ENCODE data around the gene ADI1.
A peak's percentile ranks its signal among the peaks of the same experiment; 100 is the strongest.

The ADI1 gene, protein sequence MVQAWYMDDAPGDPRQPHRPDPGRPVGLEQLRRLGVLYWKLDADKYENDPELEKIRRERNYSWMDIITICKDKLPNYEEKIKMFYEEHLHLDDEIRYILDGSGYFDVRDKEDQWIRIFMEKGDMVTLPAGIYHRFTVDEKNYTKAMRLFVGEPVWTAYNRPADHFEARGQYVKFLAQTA

DNA sequence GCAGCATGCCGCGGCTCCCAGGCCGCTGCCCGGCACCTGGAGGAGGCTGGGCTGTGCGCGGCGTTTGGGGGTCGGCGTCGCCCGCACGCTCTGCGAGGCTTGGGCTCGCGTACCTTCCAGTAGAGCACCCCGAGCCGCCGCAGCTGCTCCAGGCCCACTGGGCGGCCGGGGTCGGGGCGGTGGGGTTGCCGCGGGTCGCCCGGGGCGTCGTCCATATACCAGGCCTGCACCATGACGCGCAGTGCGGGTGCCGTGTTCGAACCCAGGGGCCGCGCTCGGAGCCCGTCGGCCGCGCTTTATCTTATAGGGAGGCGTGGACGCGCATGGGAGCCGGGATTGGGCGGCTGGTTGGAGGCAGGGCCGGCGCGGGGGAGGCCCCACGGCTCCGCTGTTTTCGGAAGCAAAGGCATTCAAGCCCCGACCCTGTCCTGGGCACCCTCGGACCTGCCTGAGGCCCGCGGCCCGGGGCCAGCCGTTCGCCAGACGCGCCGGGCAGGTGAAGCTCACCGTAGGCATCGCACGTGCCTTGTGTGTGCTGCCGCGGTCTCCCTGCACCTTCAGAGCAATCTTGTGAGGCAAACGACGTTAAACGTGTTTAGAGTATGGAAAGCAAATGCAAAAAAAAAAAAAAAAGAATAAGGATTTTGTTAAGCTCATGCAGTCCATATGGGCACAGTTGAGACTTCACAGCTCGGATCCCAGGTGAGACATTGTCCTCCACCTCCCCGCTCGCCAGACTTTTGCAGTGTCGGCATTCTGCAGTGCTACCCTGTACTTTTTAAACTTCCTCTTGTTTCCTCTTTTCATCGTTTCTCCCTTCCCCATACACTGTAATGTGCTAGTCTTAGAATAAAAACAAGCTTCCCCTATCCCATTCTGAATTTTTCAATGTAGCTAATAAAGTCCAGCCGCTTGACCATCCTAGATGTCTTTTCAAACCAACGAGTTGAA, at the start of gene ADI1:
Gene ADI1, minus strand, starts transcription at position 277 of the 951 bp plus-strand sequence. Its CDS starts 44 bp downstream, at position 233.
- DNase-seq: peak; percentile 89

DNA sequence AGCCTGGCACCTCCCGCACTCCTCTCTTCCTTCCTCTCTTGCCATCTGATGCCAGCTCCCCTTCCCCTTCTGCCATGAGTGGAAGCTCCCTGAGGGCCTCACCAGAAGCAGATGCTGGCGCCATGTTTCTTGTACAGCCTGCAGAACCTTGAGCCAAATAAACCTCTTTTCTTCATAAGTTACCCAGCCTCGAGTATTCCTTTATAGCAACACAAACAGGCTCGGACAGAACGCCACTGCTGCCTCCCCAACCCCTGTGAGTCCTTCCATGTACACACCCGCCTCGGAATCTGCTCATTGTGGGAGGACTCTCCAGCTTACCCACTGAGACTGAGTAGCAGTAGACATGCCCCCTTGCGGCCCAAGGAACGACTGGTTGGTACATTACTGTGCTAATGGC, 47.5 kb upstream of the ADI1 start:
- DNase-seq: no peak

DNA sequence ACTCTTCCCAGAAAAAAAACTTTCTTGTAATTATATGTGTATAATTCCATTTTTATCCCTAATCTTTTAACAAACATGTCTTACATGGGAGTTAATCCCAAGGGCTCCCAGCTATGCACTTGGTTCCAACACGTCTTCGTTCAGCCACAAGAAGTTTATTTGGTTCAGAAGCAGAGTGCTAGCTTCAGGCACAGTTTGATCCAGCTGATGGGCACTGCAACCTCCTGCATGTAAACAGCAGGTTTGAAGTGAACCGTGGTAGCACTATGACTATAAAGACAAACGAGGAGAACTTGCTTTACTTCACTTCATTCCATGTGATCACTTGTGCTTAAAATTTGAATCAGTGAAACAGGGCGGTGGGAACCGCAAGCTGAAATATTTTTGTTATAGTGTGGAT, 45.8 kb upstream of the ADI1 start:
- no peak for DNase-seq

DNA sequence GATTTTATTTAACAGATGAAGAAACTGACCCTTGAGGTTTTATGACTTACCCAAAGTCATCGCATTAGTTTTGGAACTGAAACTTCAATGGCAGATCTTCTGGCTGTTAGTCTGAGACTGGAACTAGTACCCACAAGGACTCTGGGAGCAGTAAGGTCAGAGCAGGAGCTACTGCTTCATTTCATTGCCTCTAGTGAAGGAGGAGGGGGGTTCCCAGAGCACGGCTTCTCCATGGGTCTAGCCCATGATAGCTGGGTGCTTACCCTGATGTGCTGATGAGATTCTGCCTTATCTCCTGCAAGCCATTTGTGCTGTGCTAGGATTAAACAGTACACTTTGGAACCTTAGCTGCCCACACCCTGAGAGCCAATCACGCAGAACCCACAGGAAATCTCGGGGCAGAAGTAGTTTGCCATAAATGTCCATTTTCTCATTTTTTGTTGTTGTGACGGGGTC, 44.2 kb upstream of the ADI1 start:
- no peak for DNase-seq

DNA sequence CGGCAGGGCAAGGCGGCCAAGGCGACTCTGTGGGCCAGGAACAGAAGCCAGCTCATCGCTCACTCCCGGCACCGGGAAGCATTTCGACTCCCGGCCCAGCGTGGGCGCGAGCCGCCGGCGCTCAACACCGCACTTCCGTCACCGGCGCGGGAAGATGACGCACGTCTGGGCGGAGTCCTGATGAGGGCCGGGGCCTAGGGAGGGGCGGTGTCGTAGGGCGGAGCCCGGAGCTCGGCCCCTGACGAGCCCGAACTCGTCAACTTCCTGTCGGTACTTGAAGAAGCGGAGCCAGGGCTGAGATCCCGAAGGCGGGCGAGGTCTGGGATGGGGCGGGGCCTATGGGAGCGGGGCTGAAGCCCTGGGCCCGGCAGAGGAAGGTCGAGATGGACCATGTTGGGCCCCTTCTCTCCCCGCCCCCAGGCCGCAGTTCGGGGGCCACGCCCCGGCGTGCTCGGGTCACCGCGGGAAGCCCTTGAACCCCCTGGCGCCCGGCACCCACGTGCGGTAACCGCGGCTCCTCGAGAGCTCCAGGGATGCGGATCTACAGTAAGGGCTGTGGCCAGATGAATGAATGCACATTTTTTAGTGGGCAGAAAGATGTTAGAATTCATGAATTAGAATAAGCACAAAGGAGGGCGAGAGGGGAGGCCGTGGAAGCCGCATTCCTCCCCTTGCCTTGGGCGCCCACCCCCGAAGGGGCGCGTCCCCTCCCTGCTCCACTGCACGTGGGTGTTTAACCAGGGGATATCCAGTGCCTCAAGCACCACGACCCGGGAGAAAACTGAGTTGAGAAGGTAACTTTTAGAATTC, 39.1 kb upstream of the ADI1 start, which contains the start of gene RNASEH1:
Gene RNASEH1, minus strand, starts transcription at position 129 of the 810 bp plus-strand sequence. Its CDS starts 73 bp downstream, at position 56.
- peak; percentile 100 for DNase-seq

DNA sequence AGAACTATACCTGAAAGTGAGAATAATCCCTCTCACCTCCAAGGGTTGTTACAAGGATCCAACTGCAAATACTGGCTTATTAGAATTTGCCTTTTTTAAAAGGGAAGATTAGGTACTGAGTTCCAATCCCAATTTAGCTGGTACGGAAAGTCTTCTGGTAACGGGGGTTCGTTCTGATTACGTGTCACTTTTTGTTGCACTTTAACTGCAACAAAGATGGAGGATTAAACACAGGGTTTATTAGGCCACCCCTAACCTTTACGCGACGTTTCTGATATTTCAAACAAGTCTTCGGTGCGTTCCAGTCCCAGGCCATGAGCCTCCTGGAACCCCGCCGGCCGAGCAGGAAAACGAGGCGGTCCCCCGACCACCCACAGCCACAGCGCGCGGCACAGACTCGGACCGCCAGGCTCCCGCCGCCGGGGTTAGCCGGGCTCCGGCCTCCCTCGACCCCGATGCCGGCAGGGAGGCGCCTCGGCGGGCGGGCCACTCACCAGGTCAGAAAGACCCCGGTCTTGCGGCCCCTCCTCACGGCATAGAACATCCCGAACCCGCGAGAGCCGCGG, 38.4 kb upstream of the ADI1 start:
- no peak for DNase-seq

DNA sequence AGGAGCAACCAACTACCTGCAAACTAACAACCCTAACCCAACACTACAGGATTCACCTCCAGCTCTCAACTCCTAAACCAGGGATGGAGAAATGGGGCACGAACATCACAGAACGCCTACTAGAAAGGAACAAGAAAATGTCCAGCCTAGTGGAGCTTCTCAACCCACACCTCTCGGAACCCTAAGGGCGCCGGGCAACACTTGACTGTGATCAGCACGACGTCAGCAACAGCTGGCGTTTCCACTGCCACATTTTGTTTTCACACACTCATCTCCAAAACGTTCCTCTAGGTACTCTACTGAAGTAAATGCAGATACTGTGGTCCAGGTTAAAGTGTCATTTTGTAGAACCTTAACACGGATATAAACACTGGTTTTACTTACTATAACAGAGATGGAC, 34.6 kb upstream of the ADI1 start:
- no peak for DNase-seq

DNA sequence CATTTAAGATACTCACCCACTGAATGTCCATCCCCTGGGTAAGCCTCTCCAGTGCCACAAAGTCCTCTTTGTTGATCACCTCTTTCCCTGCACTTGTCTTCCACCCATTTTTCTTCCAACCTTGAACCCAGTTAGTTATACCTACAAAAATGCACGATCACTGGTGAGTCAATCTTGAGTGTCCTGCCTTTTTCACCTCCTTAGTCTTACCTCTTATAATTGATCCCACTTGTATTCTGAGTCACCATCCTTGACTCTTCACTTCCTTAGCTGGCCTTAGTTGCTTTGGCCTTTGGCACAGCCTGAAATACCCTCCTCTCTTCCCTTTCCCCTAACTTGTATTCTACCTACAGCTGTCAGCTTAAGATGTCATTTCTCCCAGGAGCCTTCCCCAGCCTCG, 28.6 kb upstream of the ADI1 start:
- DNase-seq: no peak

DNA sequence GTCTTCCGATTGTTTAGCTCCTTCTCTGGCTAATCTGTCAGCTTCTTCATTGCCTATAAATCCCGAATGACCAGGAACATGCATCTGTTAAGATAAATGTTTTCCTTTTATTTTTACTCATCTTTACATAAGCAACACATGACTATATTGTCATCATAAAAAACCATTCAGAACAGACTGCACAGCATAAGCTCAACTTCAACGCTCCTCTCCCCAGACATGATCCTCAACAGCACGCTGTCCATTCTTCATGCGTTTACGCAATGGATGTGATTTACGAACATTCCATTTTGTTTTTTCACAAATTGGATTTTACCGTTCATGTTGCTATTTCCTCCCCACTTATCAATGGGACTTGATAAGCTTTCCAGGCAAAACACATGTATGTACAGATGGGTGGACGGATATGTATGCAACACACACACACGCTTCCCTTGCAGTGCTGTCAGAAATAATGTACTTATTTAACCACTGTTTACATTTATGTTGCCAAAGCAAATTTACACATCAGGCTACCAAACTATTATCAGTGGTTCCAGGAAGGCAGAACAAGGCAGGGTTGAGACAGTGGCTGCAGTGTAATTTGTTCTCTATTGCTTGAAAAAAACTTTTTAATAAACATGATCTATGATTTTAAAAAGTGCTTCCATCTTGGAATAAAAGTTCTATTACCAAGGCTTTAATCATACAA, 26.6 kb upstream of the ADI1 start:
- DNase-seq: no peak

DNA sequence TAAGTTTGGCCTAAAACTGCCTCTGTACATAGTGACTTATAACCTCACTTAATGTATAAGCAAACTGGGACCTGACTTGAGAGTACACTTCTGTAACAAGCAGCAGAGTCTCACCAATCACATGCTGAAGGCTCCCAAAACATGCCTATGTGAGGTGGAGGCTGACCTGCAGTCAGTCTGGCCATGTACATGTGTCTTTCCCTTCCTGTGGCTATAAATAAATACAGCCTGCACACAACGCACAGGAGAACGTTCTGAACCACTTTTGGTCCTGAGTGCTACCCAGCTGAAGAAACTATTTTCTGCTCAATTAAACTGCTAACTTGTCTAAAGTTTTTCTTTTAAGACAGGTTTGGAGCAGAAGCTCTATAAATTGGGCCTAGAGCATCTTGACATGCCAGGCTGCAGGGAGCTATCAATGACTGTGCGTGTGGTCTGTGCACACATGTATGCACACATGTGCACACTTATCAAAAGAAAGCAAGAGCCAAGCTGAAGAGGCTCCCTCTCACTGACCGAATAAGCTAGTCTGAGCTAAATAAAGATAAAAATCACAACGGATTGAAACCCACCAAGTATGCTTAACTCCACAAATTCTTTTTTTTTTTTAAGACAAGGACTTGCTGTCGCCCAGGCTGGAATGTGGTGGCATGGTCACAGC, 23.8 kb upstream of the ADI1 start:
- no peak for DNase-seq

DNA sequence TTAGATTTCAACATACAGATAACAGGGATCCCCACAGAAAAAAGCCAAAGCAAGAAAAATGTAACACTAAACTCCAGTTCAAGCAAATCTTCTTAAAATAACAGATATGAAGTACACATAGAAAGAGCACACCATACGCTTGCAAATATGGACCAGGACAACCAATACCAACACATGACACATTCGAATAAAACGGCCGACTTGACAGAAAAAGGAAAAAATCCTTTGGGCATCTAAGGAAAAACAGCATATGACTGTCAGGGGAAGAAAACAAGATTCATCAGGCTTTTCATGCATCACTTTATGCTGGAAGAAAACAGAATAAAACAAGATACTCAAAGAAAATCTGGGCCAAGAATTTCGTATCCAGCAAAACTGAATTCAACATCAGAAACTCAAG, 22.8 kb upstream of the ADI1 start:
- DNase-seq: no peak

DNA sequence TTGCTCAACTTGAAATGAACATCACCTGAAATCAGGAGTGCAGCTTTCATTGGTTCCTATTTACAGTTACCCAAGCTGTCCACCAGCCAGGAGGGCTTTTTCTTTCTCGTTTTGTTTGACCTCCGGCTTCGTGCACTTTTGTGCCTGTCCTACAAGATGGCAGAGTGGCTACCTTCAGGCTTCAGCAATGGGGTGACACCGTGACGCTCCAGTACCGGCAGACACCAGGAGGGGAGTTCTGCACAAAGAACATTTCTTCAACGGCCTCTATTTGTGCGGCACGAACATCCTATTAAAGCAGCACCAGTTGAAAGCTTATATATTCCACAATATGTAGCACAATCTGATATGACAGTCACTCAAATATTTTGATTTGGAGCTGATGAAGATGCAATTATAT, 20.5 kb upstream of the ADI1 start:
- DNase-seq: no peak

DNA sequence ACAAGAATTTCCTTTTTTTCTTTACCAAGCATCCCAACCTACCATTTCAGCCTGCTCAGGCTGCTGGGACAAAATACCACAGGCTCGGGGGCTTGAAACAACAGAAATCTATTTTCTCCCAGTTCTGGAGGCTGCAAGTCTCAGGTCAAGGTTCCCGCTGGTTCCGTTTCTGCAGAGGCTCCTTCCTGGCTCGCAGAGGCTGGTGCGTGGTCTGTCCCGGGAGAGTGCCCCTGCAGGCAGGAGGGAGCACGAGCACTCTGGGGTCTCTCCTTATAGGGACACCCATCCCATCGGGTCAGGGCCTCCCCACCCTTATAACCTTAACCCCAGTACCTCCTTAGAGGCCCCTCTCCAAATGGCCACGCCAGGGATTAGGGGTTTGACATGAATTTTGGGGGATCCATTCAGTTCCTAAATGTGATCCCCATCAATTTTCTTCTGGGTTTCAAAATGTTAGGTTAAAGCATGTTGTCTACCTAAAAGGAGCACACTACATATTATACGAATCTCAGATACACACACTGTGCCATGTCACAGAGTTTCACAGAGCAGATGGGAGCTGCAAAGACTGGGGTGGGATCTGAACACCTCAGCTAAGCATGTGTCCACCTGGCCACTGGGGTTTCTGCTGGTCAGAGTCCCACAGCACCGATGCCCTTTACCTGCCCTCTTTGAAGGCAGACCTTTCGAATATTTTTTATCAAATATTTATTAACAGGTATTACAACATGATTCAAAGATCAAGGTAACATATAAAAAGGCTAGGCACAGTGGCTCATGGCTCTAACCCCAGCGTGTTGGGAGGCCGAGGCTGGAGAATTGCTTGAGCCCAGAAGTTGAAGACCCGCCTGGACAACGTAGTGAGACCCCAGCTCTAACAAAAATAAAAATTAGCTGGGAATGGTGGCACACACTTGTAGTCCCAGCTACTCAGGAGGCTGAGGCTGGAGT, 17.6 kb upstream of the ADI1 start:
- DNase-seq: no peak

DNA sequence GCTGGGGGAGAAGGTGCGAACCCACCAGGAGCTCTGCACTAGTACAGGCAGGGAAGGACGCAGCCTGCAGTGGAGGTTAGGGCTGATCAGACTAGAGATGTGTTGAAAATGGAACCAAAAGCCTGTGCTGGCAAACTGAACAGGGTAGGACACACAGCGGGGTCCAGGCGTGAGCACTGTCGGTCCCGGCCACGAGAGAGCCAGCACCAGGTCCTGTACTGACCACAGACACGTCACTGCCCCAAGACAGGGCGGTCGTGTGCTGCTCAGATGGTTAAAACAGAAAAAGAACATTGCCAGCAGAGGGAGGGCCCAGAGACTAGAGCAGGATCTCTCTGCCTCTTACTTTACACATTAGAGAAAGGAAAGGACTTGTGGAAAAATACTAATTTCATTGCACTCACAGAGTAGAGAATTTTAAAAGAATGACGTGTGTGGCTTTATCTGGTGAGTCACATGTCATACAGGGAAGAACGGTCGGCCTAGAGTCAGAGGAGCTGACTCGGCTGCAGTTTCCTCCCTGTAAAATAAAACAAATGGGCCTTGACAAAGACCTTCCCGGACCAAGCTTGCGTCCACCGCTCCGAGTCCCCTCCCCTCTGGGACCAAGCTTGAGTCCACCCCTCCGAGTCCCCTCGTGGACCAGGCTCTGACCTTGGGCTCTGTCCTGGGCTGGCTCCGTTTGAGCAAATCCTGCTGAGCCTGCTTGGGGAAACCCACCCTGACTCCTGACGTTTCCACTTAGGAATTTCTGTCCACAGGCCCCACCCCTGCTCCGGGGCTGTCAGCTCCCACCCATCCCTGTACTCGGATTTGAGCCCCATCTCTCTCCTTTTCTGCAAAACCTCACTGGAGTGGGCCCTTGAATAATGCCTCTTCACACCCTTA, 16.7 kb upstream of the ADI1 start:
- no peak for DNase-seq

DNA sequence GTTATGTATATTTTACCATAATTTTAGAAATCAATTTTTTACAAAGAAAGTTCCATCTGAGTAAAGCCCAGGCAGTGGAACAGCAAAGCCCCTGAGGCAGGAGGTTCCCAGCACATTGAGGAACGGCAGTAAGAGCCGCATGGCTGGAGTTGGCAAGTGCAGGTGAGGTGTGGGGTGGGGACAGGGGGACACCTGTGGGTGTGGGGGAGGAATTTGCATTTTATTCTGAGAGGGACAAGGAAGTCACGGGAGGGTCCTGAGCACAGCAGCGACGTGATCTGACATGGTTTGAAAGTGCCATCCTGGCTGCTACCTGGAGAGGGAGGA, 16.1 kb upstream of the ADI1 start:
- DNase-seq: no peak

DNA sequence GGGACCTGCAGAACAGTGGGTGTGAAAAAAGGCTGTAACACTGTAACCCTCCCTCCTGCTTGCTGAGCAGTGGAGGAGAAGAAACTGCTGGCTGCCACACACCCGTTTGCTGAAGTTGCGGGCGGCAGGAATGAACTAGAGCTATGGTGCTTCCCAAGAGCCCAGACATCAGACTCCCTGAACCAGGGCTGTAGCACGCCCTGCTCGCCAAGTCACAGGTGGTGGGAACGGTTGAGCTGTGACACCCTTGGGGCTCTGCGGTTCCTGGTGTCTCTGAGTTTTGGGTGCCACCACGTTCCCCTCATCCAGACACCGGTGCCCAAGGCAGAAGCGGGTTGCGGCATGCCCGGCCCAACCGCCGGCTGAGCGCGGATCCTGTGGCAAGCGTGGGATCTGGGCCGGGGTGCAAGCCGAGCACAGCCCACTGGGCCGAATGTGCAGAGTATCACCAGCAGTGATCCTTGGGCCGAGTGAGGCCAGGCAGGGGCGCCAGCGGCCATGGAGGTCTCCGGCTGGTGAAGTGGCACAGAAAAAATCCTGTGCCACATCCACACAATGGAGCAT, 15.0 kb upstream of the ADI1 start:
- no peak for DNase-seq

DNA sequence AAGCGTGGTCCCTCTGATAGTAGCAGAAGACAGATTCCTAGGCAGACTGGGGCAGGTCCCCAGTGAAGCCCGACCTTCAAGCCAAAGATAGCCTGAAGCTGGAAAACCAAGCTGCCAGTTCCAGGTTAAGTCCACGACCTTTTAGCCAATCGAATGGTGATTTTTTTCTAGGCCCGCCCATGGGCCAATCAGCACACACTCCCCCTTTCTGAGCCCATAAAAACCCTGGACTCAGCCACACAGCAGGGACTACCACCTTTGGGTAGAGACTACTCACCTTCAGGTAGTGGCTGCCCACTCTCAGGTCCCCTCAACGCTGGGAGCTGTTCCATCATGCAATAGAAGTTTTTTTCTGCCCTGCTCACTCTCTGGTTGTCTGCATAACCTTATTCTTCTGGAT, 14.5 kb upstream of the ADI1 start:
- DNase-seq: no peak

DNA sequence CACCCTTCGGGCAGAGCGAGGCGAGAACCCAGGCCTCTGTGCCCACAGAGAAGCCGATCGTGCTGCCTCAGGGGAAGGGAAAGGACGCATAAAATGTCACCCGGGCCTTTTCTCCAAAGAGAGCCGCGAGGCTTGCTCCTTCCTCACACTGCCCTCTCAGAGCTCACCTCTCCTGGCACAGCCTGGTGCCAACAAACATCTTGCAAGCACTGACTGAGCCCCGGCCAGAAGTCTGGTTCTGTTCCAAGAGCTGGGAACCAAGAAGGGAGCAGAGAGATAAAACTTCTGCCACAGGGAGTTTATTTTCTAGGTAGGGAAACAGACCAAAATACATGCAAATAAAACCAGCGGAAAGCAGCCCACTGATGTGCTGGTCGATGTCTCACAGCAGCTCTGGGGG, 13.6 kb upstream of the ADI1 start:
- DNase-seq: peak; percentile 15

DNA sequence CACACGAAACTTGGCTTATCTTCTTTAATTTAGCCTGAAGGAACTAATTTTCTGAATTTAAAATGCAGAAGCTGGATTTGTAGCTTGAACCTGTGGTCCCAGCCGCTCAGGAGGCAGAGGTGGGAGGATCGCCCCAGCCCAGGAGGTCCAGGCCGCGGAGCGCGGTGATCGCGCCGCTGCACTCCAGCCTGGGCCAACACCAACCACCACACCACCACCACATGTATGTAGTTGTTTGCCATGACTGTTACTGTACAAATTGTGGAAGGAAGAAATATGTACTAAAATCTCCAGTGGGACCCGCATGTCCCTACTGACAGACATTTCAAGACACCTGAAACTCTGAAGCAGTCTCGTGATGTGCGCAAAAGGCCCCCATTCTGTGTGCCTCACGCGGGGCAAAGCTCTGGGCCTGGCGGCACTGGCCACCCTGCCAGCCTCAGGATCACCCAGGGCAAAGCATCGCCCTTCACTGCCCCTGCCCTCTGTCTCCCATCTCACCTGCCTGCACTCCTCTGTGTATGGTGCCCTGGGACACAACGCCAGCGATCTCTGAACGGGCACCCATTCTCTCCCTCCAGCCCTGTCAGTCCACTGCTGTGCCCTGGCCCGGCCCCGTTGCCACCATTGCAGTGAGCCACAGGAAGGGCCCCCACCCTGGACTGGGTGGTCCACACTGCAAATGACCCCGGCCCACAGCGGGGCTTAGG, 10.1 kb upstream of the ADI1 start:
- no peak for DNase-seq
